ENCODE results near the gene CYB561D2.

CYB561D2 gene

GRCh38 chr3:50352781-50353180 is 2.1 kb downstream of the CYB561D2 start:
- Histone ChIP-seq H3K4me1 (ENCODE audit: control insufficient read depth, low read length) (peaks cover 45% of the 10 kb centered on the region), H3K79me2 (ENCODE audit: control insufficient read depth, low read length) (peaks cover 59% of the 10 kb centered on the region), H3K36me3 (ENCODE audit: control insufficient read depth, low read length) (peaks cover 62% of the 10 kb centered on the region), H4K20me1 (ENCODE audit: control insufficient read depth, insufficient read depth, low read depth, low read length) (peaks cover 18% of the 10 kb centered on the region), H3K4me2 (ENCODE audit: low read length) (no peak overlapping the region), H3F3A (ENCODE audit: control insufficient read depth, insufficient read depth) (0 out of 2 replicates have a peak, but pooled peaks cover 4% of the 10 kb centered on the region), H3K27ac (ENCODE audit: low read depth, low read length) (no peak overlapping the region), H3K9me2 (replicated peaks; ENCODE audit: control insufficient read depth, low read length) (no peaks in the 10 kb centered on the region), H3K4me3 (ENCODE audit: low read length) (no peak overlapping the region), H3K9me3 (ENCODE audit: control insufficient read depth, insufficient read depth, low read length) (no peaks in the 10 kb centered on the region), H3K27me3 (ENCODE audit: control insufficient read depth, low read length) (no peaks in the 10 kb centered on the region)
- no peak for TF ChIP-seq EZH2phosphoT487 (IDR thresholded peaks at IDR 0.05; ENCODE audit: borderline replicate concordance, low read length)
- no peak for TF ChIP-seq CTCF (IDR thresholded peaks at IDR 0.05; ENCODE audit: low read depth, low read length, poor library complexity, severe bottlenecking)

GRCh38 chr3:50353245-50354004 is 2.8 kb downstream of the CYB561D2 start:
- Histone ChIP-seq H3K4me2 (ENCODE audit: low read length) (no peak overlapping the region), H3K79me2 (ENCODE audit: control insufficient read depth, low read length) (peaks cover 66% of the 10 kb centered on the region)
- TF ChIP-seq CTCF (IDR thresholded peaks at IDR 0.05; ENCODE audit: low read depth, low read length, poor library complexity, severe bottlenecking) (no peak), EZH2phosphoT487 (IDR thresholded peaks at IDR 0.05; ENCODE audit: borderline replicate concordance, low read length) (no peak)

GRCh38 chr3:50354186-50354764 is 3.6 kb downstream of the CYB561D2 start:
- TF ChIP-seq EZH2phosphoT487 (IDR thresholded peaks at IDR 0.05; ENCODE audit: borderline replicate concordance, low read length) (no peak), CTCF (IDR thresholded peaks at IDR 0.05; ENCODE audit: low read depth, low read length, poor library complexity, severe bottlenecking) (no peak)
- Histone ChIP-seq H3K36me3 (ENCODE audit: control insufficient read depth, low read length) (peaks cover 60% of the 10 kb centered on the region), H3K4me2 (ENCODE audit: low read length) (no peak overlapping the region), H3K79me2 (ENCODE audit: control insufficient read depth, low read length) (peaks cover 72% of the 10 kb centered on the region), H3F3A (ENCODE audit: control insufficient read depth, insufficient read depth) (0 out of 2 replicates have a peak, but pooled peaks cover 4% of the 10 kb centered on the region), H3K27ac (ENCODE audit: low read depth, low read length) (no peak overlapping the region), H3K27me3 (ENCODE audit: control insufficient read depth, low read length) (no peaks in the 10 kb centered on the region), H3K9me2 (replicated peaks; ENCODE audit: control insufficient read depth, low read length) (no peaks in the 10 kb centered on the region), H3K4me3 (ENCODE audit: low read length) (no peak overlapping the region), H3K4me1 (ENCODE audit: control insufficient read depth, low read length) (peaks cover 49% of the 10 kb centered on the region), H4K20me1 (ENCODE audit: control insufficient read depth, insufficient read depth, low read depth, low read length) (peaks cover 23% of the 10 kb centered on the region), H3K9me3 (ENCODE audit: control insufficient read depth, insufficient read depth, low read length) (no peaks in the 10 kb centered on the region)

More at GRCh38 chr3:50353245-50354004, 2.8 kb downstream of the CYB561D2 start:
- Histone ChIP-seq H3K27ac (ENCODE audit: low read depth, low read length) (no peak overlapping the region), H4K20me1 (ENCODE audit: control insufficient read depth, insufficient read depth, low read depth, low read length) (peaks cover 23% of the 10 kb centered on the region), H3K27me3 (ENCODE audit: control insufficient read depth, low read length) (no peaks in the 10 kb centered on the region), H3K9me3 (ENCODE audit: control insufficient read depth, insufficient read depth, low read length) (no peaks in the 10 kb centered on the region), H3K36me3 (ENCODE audit: control insufficient read depth, low read length) (peaks cover 62% of the 10 kb centered on the region), H3K9me2 (replicated peaks; ENCODE audit: control insufficient read depth, low read length) (no peaks in the 10 kb centered on the region), H3K4me1 (ENCODE audit: control insufficient read depth, low read length) (peaks cover 51% of the 10 kb centered on the region), H3F3A (ENCODE audit: control insufficient read depth, insufficient read depth) (0 out of 2 replicates have a peak, but pooled peaks cover 4% of the 10 kb centered on the region), H3K4me3 (ENCODE audit: low read length) (no peak overlapping the region)
